IPS DF 19.7 (cell line): ENCODE results near the gene SLA2.
A peak's percentile ranks its signal among the peaks of the same experiment; 100 is the strongest.
"Not testable (repeated sequence)": the region's sequence is repeated elsewhere in the genome, so short reads cannot be mapped to it uniquely, and the experiment has no call there.

ENCODE experiments used
- DNase-seq: peaks from one replicate; pipeline ENCODE4 v3.0.0-alpha.2; 2013; ENCODE audit warnings: low read depth, low spot score

Gene SLA2

GRCh38 chr20:36608388-36608728 is 37.6 kb downstream of the SLA2 start:
- DNase-seq, result not testable (repeated sequence)

- no peak for DNase-seq
Observed at GRCh38 chr20:36607586-36608387, 38.2 kb downstream of the SLA2 start.

- no peak for DNase-seq
Observed at GRCh38 chr20:36606158-36607066, 39.6 kb downstream of the SLA2 start.

- peak; percentile 96 for DNase-seq
Observed at GRCh38 chr20:36605399-36606157, 40.4 kb downstream of the SLA2 start, which contains the start of gene RAB5IF. TSS of gene RAB5IF (plus strand) at chr20:36605779. CDS start at chr20:36605952, 173 bp downstream.

- DNase-seq, result no peak
Observed at GRCh38 chr20:36604952-36605398, 41.0 kb downstream of the SLA2 start.

GRCh38 chr20:36601540-36601939 is 44.5 kb downstream of the SLA2 start:
- no peak for DNase-seq

GRCh38 chr20:36599912-36600345 is 46.1 kb downstream of the SLA2 start:
- no peak for DNase-seq

GRCh38 chr20:36593347-36593929 is 52.6 kb downstream of the SLA2 start:
- DNase-seq, result no peak

- no peak for DNase-seq
Observed at GRCh38 chr20:36591854-36592641, 53.9 kb downstream of the SLA2 start.

GRCh38 chr20:36591281-36591680 is 54.7 kb downstream of the SLA2 start:
- DNase-seq, result no peak

GRCh38 chr20:36587388-36588070 is 58.5 kb downstream of the SLA2 start:
- no peak for DNase-seq

GRCh38 chr20:36585410-36586125 is 60.4 kb downstream of the SLA2 start:
- DNase-seq, result peak; percentile 90

GRCh38 chr20:36584018-36584481 is 61.9 kb downstream of the SLA2 start:
- DNase-seq, result no peak

- DNase-seq, result no peak
Observed at GRCh38 chr20:36582821-36583220, 63.2 kb downstream of the SLA2 start.

- no peak for DNase-seq
Observed at GRCh38 chr20:36582322-36582721, 63.7 kb downstream of the SLA2 start.

- DNase-seq, result no peak
Observed at GRCh38 chr20:36579996-36580545, 65.9 kb downstream of the SLA2 start.

GRCh38 chr20:36578356-36579041 is 67.5 kb downstream of the SLA2 start:
- no peak for DNase-seq

- DNase-seq, result no peak
Observed at GRCh38 chr20:36576081-36576445, 69.9 kb downstream of the SLA2 start.
